ENCODE data around the gene F12. TPM values are rescaled to one million over a fixed set of nuclear protein-coding genes. Genes with fewer than 3 reads are reported as not detected.

Gene F12
- total RNA-seq, 2 donors from 2014 or later = 0.95 to 2.9 TPM

GRCh38 chr5:177402271-177403043 lies 6.9 kb downstream of the F12 start:
- Mint-ChIP-seq H3K9me3 (no peaks in the 10 kb centered on the region), H3K4me1 (peaks cover 2% of the 10 kb centered on the region), H3K36me3 (ENCODE audit: low read depth) (no peaks in the 10 kb centered on the region), H3K27me3 (ENCODE audit: insufficient read depth) (peaks cover 83% of the 10 kb centered on the region), H3K4me3 (peak overlapping the region; percentile 54), H3K27ac (no peak overlapping the region)
- H3K27ac ChIP-seq (ENCODE audit: low read depth, low read length) = no peak overlapping the region
- no peaks in the 10 kb centered on the region for H3K4me1 ChIP-seq (ENCODE audit: control insufficient read depth, insufficient read depth, low read length)
- H3K27me3 ChIP-seq (ENCODE audit: control insufficient read depth, insufficient read depth, low read length, poor library complexity, severe bottlenecking) = peaks cover 79% of the 10 kb centered on the region
- H3K36me3 ChIP-seq (ENCODE audit: control insufficient read depth, insufficient read depth, low read length) = no peaks in the 10 kb centered on the region
- TF ChIP-seq CTCF (conservative IDR thresholded peaks at IDR 0.05) = peak; percentile 80
- peak overlapping the region; percentile 64 for H3K4me3 ChIP-seq (ENCODE audit: low read length)
- 15 to 20% methylated on average over 33 to 49 of the region's 49 CpGs for WGBS, 2 experiments (ENCODE audit: insufficient coverage in 1 of 2, insufficient read length in 1 of 2)
- peak; percentile 95 for DNase-seq
- H3K9me3 ChIP-seq (ENCODE audit: control insufficient read depth, low read length) = no peaks in the 10 kb centered on the region
- H3K9ac ChIP-seq (ENCODE audit: extremely low read depth, low read length, poor library complexity, severe bottlenecking) = no peak overlapping the region

GRCh38 chr5:177399997-177400868 lies 9.1 kb downstream of the F12 start, which contains the start of gene PFN3:
Gene PFN3, minus strand, starts transcription at chr5:177400661. Its CDS starts 85 bp downstream, at chr5:177400576.
- H3K27me3 ChIP-seq (ENCODE audit: control insufficient read depth, insufficient read depth, low read length, poor library complexity, severe bottlenecking) = peaks cover 57% of the 10 kb centered on the region
- Mint-ChIP-seq H3K4me1 (peaks cover 2% of the 10 kb centered on the region), H3K4me3 (no peak within 1 kb of the TSS), H3K27me3 (ENCODE audit: insufficient read depth) (peaks cover 68% of the 10 kb centered on the region), H3K27ac (no peak within 1 kb of the TSS), H3K36me3 (ENCODE audit: low read depth) (no peaks in the 10 kb centered on the region), H3K9me3 (no peaks in the 10 kb centered on the region)
- H3K36me3 ChIP-seq (ENCODE audit: control insufficient read depth, insufficient read depth, low read length) = no peaks in the 10 kb centered on the region
- peak; percentile 27 for TF ChIP-seq CTCF (conservative IDR thresholded peaks at IDR 0.05)
- H3K27ac ChIP-seq (ENCODE audit: low read depth, low read length) = no peak within 1 kb of the TSS
- H3K4me1 ChIP-seq (ENCODE audit: control insufficient read depth, insufficient read depth, low read length) = no peaks in the 10 kb centered on the region
- DNase-seq = no peak
- no peak within 1 kb of the TSS for H3K4me3 ChIP-seq (ENCODE audit: low read length)
- no peaks in the 10 kb centered on the region for H3K9me3 ChIP-seq (ENCODE audit: control insufficient read depth, low read length)
- H3K9ac ChIP-seq (ENCODE audit: extremely low read depth, low read length, poor library complexity, severe bottlenecking) = no peak within 1 kb of the TSS
- 85% methylated on average over 80 to 92 of the region's 92 CpGs for WGBS, 2 experiments (ENCODE audit: insufficient coverage in 1 of 2, insufficient read length in 1 of 2)

GRCh38 chr5:177397875-177398390 lies 11.4 kb downstream of the F12 start:
- TF ChIP-seq CTCF (conservative IDR thresholded peaks at IDR 0.05) = no peak
- peaks cover 34% of the 10 kb centered on the region for H3K27me3 ChIP-seq (ENCODE audit: control insufficient read depth, insufficient read depth, low read length, poor library complexity, severe bottlenecking)
- no peaks in the 10 kb centered on the region for H3K36me3 Mint-ChIP-seq (ENCODE audit: low read depth)

More at GRCh38 chr5:177397875-177398390, 11.4 kb downstream of the F12 start:
- Histone ChIP-seq H3K4me1 (ENCODE audit: control insufficient read depth, insufficient read depth, low read length) (no peaks in the 10 kb centered on the region), H3K4me3 (ENCODE audit: low read length) (no peak overlapping the region), H3K9ac (ENCODE audit: extremely low read depth, low read length, poor library complexity, severe bottlenecking) (no peak overlapping the region), H3K9me3 (ENCODE audit: control insufficient read depth, low read length) (no peaks in the 10 kb centered on the region), H3K27ac (ENCODE audit: low read depth, low read length) (no peak overlapping the region), H3K36me3 (ENCODE audit: control insufficient read depth, insufficient read depth, low read length) (no peaks in the 10 kb centered on the region)
- no peak overlapping the region for H3K4me3 Mint-ChIP-seq
- H3K27ac Mint-ChIP-seq = no peak overlapping the region
- no peak for DNase-seq
- H3K9me3 Mint-ChIP-seq = no peaks in the 10 kb centered on the region
- peaks cover 48% of the 10 kb centered on the region for H3K27me3 Mint-ChIP-seq (ENCODE audit: insufficient read depth)
- 92 to 95% methylated on average over 10 to 16 of the region's 16 CpGs for WGBS, 2 experiments (ENCODE audit: insufficient coverage in 1 of 2, insufficient read length in 1 of 2)
- peaks cover 9% of the 10 kb centered on the region for H3K4me1 Mint-ChIP-seq
